ENCODE results near the gene RAVER1.

GRCh38 chr19:10284960-10285278 is 48.4 kb downstream of the RAVER1 start:
- TF ChIP-seq, protein P1, sequence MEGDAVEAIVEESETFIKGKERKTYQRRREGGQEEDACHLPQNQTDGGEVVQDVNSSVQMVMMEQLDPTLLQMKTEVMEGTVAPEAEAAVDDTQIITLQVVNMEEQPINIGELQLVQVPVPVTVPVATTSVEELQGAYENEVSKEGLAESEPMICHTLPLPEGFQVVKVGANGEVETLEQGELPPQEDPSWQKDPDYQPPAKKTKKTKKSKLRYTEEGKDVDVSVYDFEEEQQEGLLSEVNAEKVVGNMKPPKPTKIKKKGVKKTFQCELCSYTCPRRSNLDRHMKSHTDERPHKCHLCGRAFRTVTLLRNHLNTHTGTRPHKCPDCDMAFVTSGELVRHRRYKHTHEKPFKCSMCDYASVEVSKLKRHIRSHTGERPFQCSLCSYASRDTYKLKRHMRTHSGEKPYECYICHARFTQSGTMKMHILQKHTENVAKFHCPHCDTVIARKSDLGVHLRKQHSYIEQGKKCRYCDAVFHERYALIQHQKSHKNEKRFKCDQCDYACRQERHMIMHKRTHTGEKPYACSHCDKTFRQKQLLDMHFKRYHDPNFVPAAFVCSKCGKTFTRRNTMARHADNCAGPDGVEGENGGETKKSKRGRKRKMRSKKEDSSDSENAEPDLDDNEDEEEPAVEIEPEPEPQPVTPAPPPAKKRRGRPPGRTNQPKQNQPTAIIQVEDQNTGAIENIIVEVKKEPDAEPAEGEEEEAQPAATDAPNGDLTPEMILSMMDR (IDR thresholded peaks at IDR 0.05), result no peak
- TF ChIP-seq POLR2A (IDR thresholded peaks at IDR 0.05), result no peak

Data from thyroid gland (tissue), 4 donors.